NOMO-1 (cell line): ENCODE measurements around the gene USP37.
A peak's percentile ranks its signal among the peaks of the same experiment; 100 is the strongest.
"Not testable (repeated sequence)": the region's sequence is repeated elsewhere in the genome, so short reads cannot be mapped to it uniquely, and the experiment has no call there.

ENCODE experiments used
- DNase-seq, 2 experiments: peaks; one replicate each; lab custom pipeline; 2025; ENCODE audit not compliant: unreplicated experiment in 2 of 2; lab: John Stamatoyannopoulos, UW

Gene USP37

GRCh38 chr2:218557941-218558340 lies 10.2 kb downstream of the USP37 start:
- DNase-seq: peak in 1 of 2 experiments; percentile 75

GRCh38 chr2:218555527-218555926 lies 12.6 kb downstream of the USP37 start:
- DNase-seq: no peak

GRCh38 chr2:218554225-218554624 lies 13.9 kb downstream of the USP37 start:
- DNase-seq: not testable (repeated sequence)

- no peak for DNase-seq
Measured at GRCh38 chr2:218547978-218548377, 20.2 kb downstream of the USP37 start.

DNA sequence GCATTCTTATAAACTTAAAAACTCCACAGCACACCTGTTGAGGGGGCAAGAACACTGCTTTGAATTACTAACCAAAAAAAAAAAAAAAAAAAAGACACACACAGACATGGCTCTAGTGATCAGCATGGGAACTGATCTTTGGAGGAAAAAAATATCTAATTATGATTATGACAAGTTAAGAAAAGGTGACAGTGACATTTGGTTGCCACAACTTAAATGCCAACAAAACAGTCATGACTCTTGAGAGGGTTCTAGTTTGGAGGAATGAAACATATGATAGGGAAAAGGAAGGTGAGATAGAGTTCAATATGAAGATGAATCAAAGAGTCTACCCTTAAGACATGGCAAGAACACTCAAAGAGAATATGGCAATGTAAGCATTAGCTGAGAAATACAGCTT lies 20.6 kb downstream of the USP37 start:
- no peak for DNase-seq

DNA sequence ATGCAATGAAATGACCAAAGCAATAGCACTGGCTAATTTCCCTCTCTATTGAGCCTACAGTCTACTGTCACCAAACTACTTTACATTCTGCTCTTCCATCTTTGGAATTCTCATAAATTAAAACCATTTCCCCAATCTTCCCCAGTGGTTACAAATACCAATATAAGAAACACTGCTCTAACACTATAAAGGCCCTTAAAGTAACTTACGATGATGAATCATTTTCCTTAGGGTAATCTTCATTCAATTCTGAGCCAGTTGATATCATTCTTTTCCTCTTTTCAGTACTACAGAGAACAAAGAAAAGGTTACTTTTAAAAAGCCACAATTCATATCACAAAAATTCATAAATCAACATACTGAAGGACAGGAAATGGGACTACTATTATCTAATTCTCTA lies 22.1 kb downstream of the USP37 start:
- DNase-seq: no peak

DNA sequence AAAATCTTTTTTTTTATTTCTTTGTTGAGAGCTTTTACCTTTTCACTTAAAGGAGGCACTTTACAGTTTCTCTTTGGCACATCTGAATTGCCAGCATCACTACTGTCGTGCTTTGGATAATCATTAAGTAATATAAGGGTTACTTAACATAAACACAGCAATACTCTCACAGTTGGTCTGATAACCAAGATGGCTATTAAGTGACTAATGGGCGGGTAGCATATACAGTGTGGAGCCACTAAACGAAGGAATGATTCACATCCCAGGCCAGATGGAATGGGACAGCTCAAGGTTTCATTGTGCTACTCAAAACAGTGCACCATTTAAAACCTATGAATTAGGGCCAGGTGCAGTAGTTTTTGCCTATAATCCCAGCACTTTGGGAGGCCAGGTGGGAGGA lies 28.1 kb downstream of the USP37 start:
- DNase-seq: no peak

- DNase-seq: no peak
Measured at GRCh38 chr2:218536804-218537494, 31.2 kb downstream of the USP37 start.

DNA sequence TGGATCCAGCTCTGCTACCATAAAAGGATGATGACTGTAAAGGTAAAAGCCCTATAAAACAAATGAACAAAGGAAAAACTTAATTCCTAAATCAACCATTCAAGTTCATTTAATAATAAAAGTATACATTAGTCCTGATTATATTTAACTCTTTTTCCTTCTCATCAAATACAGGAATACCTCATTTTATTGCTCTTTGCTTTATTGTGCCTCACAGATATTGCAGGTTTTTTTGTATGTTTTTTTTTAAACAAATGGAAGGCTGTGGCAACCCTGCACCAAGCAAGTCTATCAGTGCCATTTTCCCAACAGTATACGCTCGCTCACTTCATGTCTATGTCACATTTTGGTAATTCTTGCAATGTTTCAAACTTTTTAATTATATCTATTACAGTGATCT lies 38.2 kb downstream of the USP37 start:
- DNase-seq: no peak

DNA sequence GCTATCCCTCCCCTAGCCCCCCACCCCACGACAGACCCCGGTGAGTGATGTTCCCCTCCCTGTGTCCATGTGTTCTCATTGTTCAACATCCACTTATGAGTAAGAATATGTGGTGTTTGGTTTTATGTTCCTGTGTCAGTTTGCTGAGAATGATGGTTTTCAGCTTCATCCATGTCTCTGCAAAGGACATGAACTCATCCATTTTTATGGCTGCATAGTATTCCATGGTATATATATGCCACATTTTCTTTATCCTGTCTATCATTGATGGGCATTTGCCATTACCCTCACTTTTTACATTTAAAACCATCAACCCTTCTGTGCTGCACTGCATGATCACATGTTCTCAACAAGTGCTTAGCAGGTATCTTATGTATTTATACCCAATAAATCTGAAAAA lies 39.7 kb downstream of the USP37 start:
- not testable (repeated sequence) for DNase-seq

GRCh38 chr2:218523651-218524050 lies 44.5 kb downstream of the USP37 start:
- no peak for DNase-seq

DNA sequence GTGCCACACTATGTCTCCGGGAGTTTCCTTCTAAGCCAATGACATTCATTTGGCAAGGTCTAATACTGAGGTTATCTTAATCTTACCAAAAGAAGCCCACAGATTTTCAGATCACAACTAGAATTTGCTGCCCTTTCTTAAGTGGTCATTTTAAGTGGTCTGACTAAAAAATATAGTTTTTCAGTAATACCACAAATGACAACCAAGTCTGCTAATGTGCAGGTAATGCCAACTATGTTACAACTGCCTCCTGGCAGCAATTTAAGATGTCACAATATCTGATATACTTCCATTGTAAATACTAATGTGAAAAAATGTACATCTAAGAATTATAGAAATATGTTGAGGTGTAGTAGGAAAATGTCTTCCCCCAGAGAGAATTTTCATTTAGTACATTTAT lies 49.3 kb downstream of the USP37 start:
- DNase-seq: no peak

DNA sequence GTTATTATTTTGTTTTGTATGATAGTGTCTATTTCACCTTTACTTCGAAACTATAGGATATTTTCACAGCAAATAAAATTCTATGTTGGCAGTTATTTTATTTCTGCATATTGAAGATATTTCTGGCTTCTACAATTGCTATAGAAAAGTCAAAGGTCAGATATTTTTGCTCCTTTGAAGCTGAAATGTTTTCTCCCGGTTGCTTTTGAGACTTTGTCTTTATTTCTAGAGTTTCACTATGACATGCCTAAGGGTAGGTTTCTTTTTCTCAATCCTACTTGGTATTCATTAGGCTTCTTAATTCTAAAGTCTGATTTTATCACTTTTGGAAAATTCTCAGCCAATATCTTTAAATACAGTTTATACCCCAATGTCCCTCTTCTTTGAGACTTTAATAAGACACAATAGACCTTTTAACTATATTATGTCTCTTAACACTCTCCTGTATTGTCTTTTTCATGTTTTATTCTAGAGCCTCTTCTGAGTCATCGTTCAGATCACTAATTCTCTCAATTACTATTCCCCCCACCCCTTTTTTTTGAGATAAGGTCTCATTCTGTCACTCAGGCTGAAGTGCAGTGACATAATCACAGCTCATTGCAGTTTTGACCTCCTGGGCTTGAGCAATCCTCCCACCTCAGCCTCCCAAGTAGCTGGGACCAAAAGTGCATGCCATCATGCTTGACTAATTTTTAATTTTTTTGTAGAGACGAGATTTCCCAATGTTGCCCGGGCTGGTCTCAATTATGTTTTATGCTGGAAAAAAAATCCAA lies 50.5 kb downstream of the USP37 start:
- no peak for DNase-seq

GRCh38 chr2:218516614-218517013 lies 51.5 kb downstream of the USP37 start:
- peak in 1 of 2 experiments; percentile 2 for DNase-seq

DNA sequence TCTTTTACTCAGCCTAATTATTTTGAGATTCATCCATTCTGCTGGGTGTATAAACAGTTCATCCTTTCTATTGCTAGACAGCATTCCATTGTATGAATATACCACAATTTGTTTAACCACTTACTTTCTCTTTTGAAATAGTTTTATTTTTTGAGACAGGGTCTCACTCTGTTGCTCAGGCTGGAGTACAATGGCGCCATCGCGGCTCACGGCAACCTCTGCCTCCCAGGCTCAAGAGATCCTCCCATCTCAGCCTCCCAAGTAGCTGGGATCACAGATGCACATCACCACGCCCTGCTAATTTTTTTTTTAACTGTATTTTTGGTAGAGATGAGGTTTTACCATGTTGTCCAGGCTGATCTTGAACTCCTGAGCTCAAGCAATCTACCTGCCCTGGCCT lies 54.5 kb downstream of the USP37 start:
- DNase-seq: no peak

DNA sequence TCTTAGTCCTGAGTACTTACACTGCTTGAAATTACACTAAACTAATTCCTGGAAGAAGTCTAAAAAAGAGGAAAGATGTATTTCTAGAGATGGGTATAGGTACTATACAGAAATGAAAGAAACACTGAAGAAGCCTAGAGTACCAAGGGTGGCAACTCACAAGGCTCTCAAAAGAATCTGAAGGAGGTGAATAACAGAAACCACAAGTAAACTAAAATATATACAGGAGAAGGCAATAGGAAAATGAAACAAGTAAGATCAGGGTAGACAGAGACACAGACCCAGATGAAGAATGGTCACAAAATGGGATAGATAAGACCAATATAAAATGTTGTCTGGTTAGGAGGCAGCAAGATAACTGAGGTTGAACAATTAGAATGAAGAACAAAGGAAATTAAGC lies 59.9 kb downstream of the USP37 start:
- no peak for DNase-seq

DNA sequence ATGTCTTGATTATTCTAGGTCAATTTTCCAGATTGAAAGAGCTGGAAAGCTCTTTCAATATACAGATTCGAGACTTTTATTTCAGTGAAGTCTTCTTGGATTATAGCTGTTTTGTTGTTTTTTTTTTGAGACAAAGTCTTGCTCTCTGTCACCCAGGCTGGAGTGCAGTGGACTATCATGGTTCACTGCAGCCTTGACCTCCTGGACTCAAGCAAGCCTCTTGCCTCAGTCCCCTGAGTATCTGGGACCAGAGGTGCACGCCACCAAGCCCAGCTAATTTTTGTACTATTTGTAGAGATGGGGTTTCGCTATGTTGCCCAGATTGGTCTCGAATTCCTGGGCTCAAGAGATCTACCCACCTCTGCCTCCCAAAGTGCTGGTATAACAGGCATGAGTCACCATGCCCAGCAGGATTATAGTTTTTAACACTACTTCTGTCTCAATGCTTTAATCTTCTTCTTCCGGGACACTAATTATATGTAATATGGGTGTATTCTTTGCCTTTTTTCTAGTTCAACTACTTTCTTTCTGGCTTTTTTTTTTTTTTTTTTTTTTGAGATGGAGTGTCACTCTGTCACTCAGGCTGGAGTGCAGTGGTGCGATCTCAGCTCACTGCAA lies 62.3 kb downstream of the USP37 start:
- DNase-seq: no peak

DNA sequence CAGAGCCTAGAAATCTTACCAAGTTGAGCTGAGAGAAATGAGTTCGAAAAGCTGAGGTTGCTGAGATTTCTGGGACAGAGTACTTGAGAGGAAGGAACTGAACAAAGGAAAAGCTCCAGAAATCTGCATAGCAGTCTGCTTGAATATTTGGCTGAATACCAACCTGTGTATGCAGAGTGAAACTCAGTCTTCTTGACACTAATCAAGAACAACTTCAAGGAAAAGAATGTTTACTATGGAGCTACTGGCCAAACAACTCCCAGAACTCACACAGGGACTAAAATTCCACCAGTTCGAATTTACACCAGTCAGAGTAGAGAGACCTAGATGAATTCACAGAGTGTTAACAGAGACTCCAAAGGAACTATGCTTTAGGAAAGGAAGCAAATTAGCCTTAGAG lies 66.5 kb downstream of the USP37 start:
- no peak for DNase-seq

GRCh38 chr2:218500501-218501060 lies 67.6 kb downstream of the USP37 start:
- no peak for DNase-seq

DNA sequence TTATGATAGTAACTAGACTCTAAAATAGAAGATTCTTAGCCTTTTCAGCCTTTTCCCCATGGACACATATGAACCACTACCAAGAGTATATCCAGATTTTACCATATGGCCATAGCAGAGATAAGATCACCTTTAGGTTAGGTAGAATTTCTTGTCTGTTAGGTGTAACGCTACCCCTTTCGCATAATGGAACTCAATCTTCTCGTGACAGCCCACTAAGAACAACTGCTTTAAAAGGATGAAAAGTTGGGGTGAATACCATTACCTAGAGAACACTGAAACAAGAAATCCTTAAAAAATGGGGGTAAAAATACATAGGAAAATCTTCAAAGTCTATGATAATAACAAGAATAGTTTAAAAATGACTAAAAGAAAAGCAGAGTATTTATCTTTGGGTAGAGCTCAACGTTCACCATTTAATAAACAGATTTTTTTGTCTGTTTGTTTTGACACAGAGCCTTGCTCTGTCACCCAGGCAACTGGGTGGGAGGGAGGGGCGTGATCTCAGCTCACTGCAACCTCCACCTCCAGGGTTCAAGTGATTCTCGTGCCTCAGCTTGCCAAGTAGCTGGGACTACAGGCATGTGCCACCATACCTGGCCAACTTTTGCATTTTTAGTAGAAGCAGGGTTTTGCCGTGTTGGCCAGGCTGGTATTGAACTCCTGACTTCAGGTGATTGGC lies 82.0 kb downstream of the USP37 start:
- DNase-seq: no peak

DNA sequence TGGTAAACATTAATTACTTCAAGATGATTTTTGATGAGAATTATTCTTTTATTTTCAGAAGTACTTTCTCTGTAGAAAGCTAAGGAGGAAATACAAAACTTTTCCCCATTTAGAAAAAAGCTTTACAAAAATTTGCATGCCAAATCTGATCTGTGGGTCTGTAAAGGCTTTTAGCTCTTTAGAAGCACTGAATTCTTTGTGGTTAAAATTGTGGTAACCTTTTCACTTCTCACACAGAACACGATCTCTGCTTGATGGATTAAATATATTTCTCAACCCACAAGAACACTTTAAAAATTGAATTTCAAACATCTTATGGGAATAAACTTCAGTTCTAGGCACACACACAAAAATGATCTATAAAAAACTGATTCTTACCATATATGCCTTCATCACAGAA lies 85.5 kb downstream of the USP37 start:
- no peak for DNase-seq
